IPS DF 19.7 (cell line): ENCODE data around the gene GPRC5C.

Experiments
- DNase-seq: peaks from one replicate; pipeline ENCODE4 v3.0.0-alpha.2; 2013; ENCODE audit warnings: low read depth, low spot score

The GPRC5C gene

GRCh38 chr17:74452033-74452840 lies 20.3 kb downstream of the GPRC5C start:
- no peak for DNase-seq

- DNase-seq, result no peak
Observed at GRCh38 chr17:74452841-74453661, 21.2 kb downstream of the GPRC5C start.

GRCh38 chr17:74453665-74454196 lies 21.8 kb downstream of the GPRC5C start:
- no peak for DNase-seq

- DNase-seq, result no peak
Observed at GRCh38 chr17:74454197-74455024, 22.5 kb downstream of the GPRC5C start.

- no peak for DNase-seq
Observed at GRCh38 chr17:74455025-74455545, 23.2 kb downstream of the GPRC5C start.

GRCh38 chr17:74455821-74456220 lies 23.9 kb downstream of the GPRC5C start:
- no peak for DNase-seq

- DNase-seq, result no peak
Observed at GRCh38 chr17:74457146-74457819, 25.4 kb downstream of the GPRC5C start.

- no peak for DNase-seq
Observed at GRCh38 chr17:74457820-74458166, 25.9 kb downstream of the GPRC5C start.

GRCh38 chr17:74458835-74459234 lies 26.9 kb downstream of the GPRC5C start:
- no peak for DNase-seq

- DNase-seq, result no peak
Observed at GRCh38 chr17:74459622-74460021, 27.7 kb downstream of the GPRC5C start.

GRCh38 chr17:74460241-74460640 lies 28.4 kb downstream of the GPRC5C start:
- no peak for DNase-seq

GRCh38 chr17:74460996-74461395 lies 29.1 kb downstream of the GPRC5C start:
- DNase-seq, result no peak

GRCh38 chr17:74461611-74462010 lies 29.7 kb downstream of the GPRC5C start:
- DNase-seq, result no peak

- DNase-seq, result no peak
Observed at GRCh38 chr17:74464730-74465377, 33.0 kb downstream of the GPRC5C start.

- DNase-seq, result no peak
Observed at GRCh38 chr17:74465378-74466110, 33.7 kb downstream of the GPRC5C start.

- no peak for DNase-seq
Observed at GRCh38 chr17:74466111-74466827, 34.4 kb downstream of the GPRC5C start, which contains the start of gene CD300A. Gene CD300A, plus strand, starts transcription at chr17:74466634. Its CDS starts 70 bp downstream, at chr17:74466704.

- DNase-seq, result no peak
Observed at GRCh38 chr17:74466828-74467184, 34.9 kb downstream of the GPRC5C start.

- no peak for DNase-seq
Observed at GRCh38 chr17:74467221-74467951, 35.5 kb downstream of the GPRC5C start.
